NCI-H1694 treated with DMSO at 0.1 percent for 48 hours (cell line): ENCODE measurements around the gene MT2A.
"Not testable (repeated sequence)": the region's sequence is repeated elsewhere in the genome, so short reads cannot be mapped to it uniquely, and the experiment has no call there.

Source experiments
- DNase-seq: peaks from one replicate; lab custom pipeline; 2025; lab: John Stamatoyannopoulos, UW

The MT2A gene

DNA sequence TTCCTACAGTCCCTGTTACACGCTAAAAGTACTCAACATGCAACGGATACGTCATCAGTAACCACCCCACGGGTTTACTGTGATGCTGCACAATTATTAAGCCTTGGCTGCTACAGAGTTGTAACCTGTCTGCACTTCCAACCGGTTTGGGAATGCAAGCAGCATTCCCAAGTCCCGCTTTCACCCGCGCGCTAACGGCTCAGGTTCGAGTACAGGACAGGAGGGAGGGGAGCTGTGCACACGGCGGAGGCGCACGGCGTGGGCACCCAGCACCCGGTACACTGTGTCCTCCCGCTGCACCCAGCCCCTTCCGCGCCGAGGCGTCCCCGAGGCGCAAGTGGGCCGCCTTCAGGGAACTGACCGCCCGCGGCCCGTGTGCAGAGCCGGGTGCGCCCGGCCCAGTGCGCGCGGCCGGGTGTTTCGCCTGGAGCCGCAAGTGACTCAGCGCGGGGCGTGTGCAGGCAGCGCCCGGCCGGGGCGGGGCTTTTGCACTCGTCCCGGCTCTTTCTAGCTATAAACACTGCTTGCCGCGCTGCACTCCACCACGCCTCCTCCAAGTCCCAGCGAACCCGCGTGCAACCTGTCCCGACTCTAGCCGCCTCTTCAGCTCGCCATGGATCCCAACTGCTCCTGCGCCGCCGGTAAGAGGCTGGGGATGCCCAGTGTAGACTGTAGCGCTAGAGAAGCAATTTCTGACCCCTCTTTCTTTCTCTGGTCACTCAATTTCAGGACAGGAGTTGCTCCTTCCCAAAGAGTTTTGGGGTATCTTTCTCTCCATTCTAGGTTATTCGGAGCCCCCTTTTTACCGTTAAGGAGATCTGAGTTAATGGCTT, at the start of gene MT2A:
TSS of gene MT2A (plus strand) at position 542 of the 833 bp plus-strand sequence. CDS start at position 614, 72 bp downstream.
- DNase-seq, result peak; percentile 80

DNA sequence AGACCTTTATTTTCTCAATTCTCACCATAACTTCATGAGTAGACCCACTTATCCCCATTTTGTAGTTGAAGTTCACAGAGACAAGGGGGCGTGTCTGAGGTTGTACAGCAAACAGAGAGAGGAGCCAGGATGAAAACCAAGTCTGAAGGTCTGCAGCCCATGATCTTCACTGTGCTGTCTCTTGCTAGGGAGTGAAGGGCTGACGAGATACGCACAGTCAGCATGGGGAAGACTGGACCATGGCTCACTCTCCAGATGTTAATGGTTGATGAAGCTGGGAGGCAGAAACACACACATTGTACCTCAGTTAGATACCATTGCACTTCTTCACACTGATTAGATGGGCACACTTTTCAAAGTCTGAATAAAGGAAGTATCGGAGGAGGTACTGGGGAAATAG, 49.3 kb upstream of the MT2A start:
- DNase-seq, result no peak

DNA sequence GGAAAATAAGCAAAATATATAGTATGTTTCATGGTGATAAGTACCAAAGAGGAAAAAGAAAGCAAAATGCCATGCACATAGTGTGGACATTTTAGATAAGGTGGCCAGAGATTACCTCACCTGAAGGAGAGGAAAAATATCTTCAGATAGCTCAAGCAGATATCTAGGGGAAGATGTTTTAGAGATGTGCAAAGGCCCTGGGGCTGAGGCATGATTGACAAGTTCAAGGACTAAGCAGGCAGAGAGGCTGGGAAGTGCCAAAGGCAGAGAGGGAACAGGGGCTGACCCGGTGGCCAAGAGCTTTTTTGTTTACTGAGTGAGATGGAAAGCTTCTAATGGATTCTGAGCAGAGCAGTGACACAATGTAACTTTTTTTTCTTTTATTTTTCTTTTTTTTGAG, 47.9 kb upstream of the MT2A start:
- no peak for DNase-seq

DNA sequence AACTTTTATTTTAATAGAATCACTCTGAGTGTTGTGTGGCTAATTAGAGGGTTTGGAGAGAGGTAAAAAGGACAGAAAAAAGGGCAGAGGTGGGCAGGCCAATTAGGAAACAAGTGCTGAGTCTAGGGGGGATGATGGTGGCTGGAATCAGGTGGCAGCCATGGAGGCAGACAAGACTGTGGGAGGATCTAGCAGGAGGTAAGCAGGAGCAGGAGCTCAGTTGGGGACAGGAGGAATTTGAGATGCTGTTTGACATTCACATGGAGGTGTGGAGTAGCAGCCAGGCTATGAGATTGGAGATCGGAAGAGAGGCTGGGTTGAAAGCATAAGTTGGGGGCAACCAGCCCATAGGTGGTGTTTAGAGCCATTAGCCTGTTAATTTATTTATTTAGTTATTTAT, 47.3 kb upstream of the MT2A start:
- DNase-seq, result no peak

DNA sequence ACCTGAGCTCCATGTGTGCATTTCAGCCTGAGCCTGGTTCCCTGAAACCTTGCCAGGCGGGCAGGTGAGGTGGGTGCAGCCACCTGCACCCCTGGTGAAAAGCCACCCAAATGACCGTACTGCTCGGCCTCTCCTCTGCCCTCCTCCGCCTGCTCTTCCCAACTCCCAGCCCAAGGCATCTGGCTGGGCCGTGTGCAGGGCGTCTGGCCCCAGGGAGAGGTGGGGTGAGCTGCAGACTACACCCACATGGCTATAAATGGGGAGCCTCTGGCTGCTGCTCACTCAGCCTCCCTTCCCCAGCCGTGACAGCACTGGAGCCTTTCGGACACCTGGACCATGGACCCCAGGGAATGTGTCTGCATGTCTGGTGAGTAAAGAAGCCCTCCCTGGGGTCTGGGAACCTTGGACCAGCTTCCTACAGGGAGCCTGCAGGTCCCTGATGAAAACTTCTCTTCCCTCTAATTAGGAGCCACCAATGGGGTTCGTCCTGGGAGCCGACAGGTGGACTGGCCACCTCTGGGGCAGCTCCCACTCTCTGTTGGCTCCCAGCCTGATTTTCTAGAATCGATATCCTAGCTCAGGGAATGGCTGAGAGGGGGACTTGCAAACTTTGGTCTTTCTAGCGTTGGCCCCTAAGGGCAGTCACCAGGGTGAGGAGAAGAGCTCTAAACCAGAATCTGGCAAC, 43.4 kb upstream of the MT2A start, which contains the start of gene MT4:
TSS of gene MT4 (plus strand) at position 281 of the 685 bp plus-strand sequence. CDS start at position 337, 56 bp downstream.
- DNase-seq, result no peak

DNA sequence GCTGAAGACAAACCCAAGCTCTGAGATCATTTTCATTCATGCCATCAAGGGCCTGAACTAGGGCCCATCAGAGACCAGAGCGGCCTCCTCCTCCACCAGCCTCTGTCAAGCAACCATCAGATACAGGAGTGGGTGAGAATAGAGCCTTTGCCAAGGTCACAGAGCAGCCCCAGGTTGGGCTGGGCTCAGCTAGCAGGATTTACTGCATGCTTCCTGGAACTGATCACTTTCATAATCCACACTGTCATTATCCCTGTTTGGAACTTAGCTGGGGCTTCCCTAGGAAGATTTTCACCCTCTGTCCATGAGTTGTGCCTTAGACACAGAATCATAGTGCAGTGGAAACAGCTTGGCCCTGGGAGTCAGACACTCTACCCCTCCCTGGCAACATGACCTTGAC, 38.4 kb upstream of the MT2A start:
- no peak for DNase-seq

DNA sequence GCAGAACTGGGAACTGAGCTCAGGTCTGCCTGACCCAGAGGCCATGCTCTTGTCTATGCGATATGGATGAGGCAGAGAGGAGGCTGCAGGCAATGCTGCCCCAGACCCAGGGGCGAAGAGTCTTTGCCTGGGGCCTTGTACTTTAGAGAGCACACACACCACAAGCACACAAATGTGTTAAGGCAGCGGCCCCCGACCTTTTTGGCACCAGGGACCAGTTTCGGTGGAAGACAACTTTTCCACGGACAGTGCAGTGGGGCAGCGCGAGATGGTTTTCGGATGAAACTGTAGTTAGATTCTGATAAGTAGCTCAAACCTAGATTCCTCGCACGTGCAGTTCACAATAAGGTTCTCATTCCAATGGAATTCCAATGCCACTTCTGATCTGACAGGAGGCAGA, 36.9 kb upstream of the MT2A start:
- no peak for DNase-seq

DNA sequence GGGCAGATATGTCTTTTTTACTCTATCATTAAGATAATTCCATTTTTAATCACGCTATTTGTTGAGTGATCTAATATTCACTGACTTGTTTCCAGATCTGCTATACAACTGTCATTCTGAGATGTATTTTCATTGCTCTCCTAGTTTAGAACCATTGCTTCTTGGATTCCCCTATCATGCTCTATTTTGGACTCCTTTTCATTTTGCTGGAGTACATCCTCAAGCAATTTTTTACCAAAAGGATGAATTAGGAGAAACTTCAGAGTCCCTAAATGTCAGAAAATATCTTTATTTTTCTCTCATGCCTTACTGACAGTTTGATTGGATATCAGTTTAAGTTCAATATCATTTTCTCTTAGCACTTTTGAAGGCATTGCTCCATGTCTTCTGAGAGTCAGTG, 33.8 kb upstream of the MT2A start:
- DNase-seq, result no peak

DNA sequence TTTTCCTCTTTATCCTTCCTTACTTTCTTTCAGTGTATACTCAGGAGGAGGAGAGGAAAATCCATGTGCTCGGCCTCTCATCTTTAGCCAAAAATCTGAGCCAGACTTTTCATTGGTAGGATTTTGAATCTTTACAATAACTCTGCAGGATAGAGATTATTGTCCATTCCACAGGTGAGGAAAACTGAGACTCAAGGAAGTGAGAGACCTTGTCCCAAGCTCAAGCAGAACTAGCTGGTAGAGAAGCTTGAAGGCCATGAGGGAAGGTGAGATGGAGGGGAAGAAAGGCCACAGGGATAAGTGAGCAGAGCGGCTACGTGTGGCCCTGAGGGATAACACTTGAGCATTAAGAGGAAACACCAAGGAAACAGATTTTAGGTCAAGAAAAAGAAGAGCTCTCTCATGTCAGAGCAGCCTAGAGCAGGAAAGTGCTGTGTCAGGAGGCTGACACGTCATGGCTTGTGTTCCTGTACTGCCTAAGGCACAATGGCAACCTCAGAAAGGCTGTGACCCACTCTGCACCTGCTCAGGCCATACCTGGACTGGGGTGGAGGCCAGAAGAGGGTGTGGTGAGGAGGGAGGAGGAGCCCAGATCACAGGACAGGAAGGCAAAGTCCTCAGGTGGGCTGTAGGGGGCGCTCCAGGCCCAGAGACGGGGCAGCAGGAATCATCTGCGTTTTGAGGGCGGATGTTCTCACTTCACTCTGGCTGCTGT, 31.6 kb upstream of the MT2A start:
- DNase-seq, result peak; percentile 4

DNA sequence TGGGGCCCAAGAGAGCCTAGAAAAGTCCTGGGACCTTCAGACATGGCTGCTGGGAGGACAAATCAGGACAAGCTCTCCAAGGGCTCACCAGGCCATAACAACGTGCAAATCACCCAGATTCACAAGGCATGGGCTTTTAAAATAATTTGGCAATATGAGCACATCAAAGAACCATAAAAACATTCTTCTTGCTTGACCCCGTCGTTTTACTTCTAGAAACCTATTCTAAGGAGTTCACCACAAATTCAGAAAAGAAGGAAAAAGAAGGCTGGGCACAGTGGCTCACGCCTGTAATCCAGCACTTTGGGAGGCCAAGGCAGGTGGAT, 31.1 kb upstream of the MT2A start:
- no peak for DNase-seq

DNA sequence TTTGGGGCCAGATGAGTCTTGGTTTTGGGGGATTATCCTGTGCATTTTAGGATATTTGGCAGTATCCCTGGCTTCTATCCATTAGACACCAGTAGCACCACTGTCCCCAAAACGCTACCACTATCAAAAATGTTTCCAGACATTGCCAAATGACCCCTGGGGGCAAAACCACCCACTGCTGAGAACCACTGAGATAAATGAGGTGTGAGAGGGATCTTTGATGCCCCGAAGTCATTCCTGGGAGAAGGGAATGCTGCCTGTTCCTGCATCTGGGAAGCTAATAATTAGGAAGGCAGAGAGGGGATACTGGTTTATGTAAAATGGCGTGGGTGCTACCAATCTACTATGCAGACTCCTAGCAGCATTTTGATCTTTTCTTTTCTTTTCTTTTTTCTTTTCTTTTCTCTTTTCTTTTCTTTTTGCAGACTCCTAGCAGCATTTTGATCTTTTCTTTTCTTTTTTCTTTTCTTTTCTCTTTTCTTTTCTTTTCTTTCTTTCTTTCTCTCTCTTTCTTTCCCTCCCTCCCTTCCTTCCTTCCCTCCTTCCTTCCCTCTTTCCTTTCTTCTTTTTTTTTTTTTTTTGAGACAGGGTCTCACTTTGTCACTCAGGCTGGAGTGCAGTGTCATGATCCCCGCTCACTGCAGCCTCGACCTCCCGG, 27.9 kb upstream of the MT2A start:
- DNase-seq, result no peak

DNA sequence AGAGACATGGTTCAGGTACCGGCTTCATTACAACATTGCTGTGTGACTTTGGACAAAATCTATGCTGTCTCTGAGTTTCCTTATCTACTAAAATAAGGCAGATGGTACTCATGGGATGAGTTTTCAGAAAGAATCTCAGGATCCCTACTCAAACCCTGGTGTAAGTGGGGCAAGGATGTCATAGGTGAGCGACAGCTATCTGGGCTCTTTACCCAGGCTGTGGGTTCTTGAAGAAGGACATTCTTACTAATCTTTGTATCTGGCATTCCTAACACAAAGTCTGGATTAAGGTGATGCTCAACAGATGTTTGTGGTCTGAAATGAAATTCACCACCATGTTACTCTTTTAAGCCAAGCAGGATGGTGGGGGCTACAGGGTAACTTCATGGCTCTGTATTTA, 25.5 kb upstream of the MT2A start:
- DNase-seq, result not testable (repeated sequence)

DNA sequence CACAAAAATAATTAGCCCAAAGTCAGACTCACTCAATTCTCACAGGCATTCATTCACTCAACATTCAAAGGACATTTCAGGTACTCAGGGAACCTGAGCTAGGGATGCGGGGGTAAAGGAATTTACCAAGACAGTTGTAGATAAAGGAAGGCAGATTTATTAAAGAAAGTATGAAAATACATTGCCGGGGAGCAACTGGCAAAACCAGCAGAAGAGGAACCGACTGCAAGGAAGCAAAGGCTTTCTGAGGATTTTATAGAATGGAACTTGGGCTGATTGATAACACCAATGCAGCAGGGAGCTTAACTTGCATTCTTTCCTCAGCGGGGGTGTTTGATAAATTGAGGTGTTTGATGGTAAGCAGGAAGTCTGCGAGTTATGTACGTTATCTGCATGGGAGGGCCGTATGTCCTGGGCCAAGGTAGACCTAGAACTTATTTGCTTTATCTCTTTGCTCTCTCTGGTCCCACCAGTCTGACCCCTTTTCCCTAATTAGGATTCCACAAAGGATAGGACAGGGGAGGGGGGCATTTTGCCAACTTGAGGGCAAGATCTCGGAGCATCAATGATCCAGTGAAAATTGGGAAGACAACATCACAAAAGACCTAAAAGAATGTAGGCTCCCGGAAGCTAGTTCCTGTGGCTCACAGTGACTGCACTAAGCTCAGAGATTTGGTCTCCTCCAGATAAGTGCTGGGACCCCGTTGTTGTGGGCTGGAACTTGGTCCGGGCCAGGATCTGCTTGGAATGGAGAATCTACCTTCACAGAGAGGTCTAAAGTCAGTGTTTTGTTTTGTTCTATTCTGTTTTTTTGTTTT, 24.8 kb upstream of the MT2A start:
- DNase-seq, result no peak

DNA sequence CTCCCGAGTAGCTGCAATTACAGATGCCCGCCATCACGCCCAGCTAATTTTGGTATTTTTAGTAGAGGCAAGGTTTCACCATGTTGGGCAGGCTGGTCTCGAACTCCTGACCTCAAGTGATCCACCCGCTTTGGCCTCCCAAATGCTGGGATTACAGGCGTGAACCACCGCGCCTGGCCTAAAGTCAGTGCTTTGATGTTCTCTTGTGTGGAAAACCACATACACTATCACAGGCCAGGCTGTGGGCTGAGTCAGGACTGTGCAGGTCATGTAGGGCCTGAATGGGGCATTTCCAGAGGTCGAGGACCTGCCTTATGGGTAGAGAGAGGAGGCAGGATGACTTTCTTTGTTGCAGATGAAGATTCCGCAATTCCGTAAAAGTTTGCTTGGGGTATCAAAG, 24.1 kb upstream of the MT2A start:
- no peak for DNase-seq

DNA sequence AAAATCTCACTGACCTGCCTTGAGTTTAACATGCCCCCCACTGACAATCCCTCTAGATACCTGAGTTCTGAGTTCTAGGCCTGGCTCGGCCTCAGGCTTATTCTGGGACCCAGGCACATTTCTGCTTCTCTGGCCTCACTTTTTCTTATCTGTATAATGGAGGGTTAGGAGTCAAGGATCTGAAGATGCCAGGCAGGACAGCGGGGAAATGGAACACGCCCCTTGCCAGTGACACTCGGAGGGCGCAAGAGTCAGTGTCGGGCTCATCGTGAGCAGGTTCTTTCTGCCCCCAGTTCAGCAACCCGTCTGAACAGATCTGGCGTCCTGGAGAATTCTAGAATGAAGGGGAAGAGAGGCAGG, 19.6 kb upstream of the MT2A start:
- no peak for DNase-seq

DNA sequence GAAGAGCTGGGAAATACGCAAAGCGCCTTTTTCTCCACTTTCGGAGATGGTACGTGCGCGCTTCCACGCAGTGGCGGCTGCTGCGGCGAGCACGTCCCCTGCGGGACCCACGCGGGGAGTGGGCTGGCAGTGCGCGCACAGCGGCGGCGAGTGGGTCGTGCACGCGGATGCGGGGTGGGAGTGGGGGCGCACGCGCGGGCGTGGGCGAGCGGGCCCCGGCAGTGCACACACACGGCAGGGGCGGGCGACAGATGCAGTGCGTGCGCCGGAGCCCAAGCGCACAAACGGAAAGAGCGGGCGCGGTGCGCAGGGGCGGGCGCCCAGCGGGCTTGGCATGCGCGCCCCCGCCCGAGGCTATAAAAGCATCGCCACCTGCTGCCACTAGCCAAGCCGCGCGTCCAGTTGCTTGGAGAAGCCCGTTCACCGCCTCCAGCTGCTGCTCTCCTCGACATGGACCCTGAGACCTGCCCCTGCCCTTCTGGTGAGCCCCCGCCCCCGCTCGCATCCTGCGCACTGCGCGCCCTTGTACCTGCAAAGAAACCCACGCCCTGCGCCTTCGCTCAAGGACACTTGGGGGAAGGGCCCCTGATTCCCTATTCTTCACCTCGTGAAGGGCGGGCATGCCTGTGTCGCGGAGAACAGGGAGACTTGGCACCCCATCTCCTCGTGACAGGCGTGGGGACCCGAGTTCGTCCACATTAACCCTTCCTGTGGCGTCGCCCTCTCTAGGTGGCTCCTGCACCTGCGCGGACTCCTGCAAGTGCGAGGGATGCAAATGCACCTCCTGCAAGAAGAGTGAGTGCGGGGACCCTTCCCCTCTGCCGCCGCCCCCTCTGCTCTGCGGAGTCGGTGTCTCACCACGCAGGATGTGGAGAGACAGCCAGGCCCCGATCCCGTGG, 19.0 kb upstream of the MT2A start, which contains the start of gene MT3:
TSS of gene MT3 (plus strand) at position 388 of the 899 bp plus-strand sequence. CDS start at position 451, 63 bp downstream.
- DNase-seq, result no peak

DNA sequence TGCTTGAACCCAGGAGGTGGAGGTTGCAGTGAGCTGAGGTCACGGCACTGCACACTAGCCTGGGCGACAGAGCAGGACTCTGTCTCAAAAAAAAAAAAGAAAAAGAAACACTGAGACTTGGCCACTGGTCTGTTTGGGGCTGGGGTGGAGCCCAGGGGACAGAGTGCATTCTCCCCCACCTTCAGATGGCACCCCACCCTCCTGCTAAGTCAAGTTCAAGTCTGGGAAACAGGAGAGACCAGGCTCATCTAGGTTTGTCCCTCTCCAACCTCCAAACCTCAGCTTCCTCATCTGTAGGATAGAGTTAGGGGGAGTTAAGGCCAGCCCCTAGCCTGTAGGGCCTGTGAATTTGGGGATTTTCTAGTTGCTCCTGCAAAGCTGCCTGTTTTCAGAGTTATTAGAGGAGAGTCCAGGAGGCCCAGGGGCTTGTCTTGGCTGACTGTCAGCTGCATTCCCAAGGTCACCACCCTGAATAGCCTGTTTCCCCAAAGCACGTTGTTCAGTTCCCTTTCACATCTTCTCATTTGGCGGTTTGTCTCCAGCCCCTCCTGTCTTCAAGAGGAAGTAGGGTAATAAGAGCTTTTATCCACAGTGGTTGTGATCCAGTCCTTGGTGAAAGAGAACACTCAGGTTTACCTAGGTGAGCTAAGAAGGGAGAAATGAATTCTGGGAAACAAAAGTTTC, 16.9 kb upstream of the MT2A start:
- no peak for DNase-seq

DNA sequence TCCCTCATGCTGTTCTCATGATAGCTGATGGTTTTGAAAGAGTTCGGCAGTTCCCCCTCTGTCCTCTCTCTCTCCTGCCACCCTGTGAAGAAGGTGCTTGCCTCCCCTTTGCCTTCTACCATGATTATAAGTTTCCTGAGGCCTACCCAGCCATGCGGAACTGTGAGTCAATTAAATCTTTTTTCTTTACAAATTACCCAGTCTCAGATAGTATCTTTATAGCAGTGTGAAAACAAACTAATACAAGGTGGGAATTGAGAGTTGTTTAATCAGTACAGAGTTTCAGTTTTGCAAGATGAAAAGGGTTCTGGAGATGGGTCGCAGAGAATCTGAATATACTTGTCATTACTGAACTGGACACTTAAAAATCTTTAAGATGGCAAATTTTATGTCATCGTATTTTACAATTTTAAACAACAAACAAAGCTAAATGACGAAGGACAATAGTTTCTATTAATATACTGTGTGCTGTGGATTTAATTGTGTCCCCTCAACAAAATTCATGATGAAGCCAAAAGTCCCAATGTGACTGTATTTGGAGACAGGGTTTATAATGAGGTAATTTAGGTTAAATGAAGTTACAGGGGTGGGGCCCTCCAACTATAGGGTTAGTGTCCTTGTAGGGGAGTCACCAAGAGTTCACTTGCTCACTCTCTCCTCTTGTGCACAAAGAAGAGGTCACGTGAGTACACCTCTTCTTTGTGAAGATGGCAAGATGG, 14.7 kb upstream of the MT2A start:
- DNase-seq, result no peak

DNA sequence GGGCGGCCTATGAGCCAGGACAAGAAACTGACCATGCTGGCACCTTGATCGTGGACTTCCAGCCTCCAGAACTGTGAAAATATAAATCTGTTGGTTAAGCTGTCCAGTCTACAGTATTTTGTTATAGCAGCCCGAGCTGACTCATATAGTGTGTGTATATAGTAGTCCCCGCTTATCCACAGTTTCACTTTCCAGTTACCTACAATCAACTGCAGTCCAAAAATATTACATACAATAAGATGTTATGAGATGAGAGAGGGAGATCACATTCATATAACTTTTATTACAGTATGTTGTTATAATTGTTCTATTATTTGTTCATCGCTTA, 14.1 kb upstream of the MT2A start:
- no peak for DNase-seq
